ENCODE results near the gene BCORL1.

BCORL1 gene

GRCh38 chrX:130071611-130072344 lies 89.3 kb downstream of the BCORL1 start:
- DNase-seq = no peak

- no peak for DNase-seq
Measured at GRCh38 chrX:130072345-130072740, 89.9 kb downstream of the BCORL1 start.

- DNase-seq = no peak
Measured at GRCh38 chrX:130075777-130076176, 93.3 kb downstream of the BCORL1 start.

GRCh38 chrX:130079824-130080406 lies 97.5 kb downstream of the BCORL1 start:
- DNase-seq = peak; percentile 34

GRCh38 chrX:130080791-130081367 lies 98.4 kb downstream of the BCORL1 start:
- no peak for DNase-seq

- no peak for DNase-seq
Measured at GRCh38 chrX:130081421-130082045, 99.1 kb downstream of the BCORL1 start.

GRCh38 chrX:130082244-130083106 lies 100.0 kb downstream of the BCORL1 start:
- peak; percentile 54 for DNase-seq

GRCh38 chrX:130083107-130083490 lies 100.7 kb downstream of the BCORL1 start:
- DNase-seq = no peak

GRCh38 chrX:130083656-130084382 lies 101.4 kb downstream of the BCORL1 start:
- DNase-seq = no peak

- no peak for DNase-seq
Measured at GRCh38 chrX:130084631-130085237, 102.3 kb downstream of the BCORL1 start.

- no peak for DNase-seq
Measured at GRCh38 chrX:130085551-130086446, 103.4 kb downstream of the BCORL1 start.

- peak; percentile 39 for DNase-seq
Measured at GRCh38 chrX:130086447-130087206, 104.2 kb downstream of the BCORL1 start.

GRCh38 chrX:130090364-130090763 lies 107.9 kb downstream of the BCORL1 start:
- DNase-seq = no peak

GRCh38 chrX:130091980-130092522 lies 109.6 kb downstream of the BCORL1 start:
- peak; percentile 66 for DNase-seq

- DNase-seq = no peak
Measured at GRCh38 chrX:130093271-130093670, 110.8 kb downstream of the BCORL1 start.

- no peak for DNase-seq
Measured at GRCh38 chrX:130094696-130095095, 112.3 kb downstream of the BCORL1 start.

- DNase-seq = no peak
Measured at GRCh38 chrX:130095249-130096030, 113.0 kb downstream of the BCORL1 start.

- no peak for DNase-seq
Measured at GRCh38 chrX:130097507-130098209, 115.2 kb downstream of the BCORL1 start.
